Neural cell (in vitro differentiated cells): Measurements from ENCODE around the gene BBOF1.

Experiments
- EZH2 ChIP-seq: fragments of 200-600, 300-800 bp; shearing (Covaris generic), sonication (generic); IDR thresholded peaks from 2 replicates; pipeline ENCODE4 v1.6.1; 2014; ENCODE audit warnings: antibody characterized with exemption, low read length, borderline replicate concordance, mild to moderate bottlenecking; ENCODE audit not compliant: insufficient read depth, poor library complexity, severe bottlenecking
- POLR2AphosphoS5 ChIP-seq: IDR thresholded peaks from 2 replicates; pipeline ENCODE4 v1.6.1; 2012
- TAF1 ChIP-seq: IDR thresholded peaks from 2 replicates; pipeline ENCODE4 v1.6.1; 2012; ENCODE audit warnings: low read depth
- TF ChIP-seq, protein P1 (sequence below): fragments of 450-650 bp; IDR thresholded peaks from 2 replicates; pipeline ENCODE4 v1.5.1; 2014; ENCODE audit warnings: antibody characterized with exemption, mild to moderate bottlenecking, moderate library complexity; ENCODE audit not compliant: poor library complexity, severe bottlenecking

DNA sequence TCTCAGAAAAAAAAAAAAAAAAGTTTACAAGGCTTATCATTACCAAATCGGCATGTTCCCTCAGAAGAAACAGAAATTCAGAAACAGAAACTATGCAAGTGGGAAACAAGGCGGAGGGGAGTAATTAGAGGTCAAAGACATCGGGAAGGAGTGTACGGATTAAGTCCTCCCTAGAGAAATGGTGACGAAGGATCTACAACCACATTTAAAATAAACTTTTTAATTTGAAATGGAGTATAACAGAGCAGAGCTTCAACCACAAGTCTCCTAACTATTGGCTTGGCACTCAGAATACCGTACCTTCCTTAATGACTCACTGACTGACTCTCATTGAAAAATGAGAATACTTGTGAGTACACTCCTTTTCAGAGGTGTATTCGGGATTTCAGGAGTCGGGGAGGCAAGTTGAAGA lies 969 bp upstream of the BBOF1 start:
- TF ChIP-seq EZH2 = no peak
- no peak for TF ChIP-seq TAF1
- TF ChIP-seq POLR2AphosphoS5 = no peak
- TF ChIP-seq, protein P1, sequence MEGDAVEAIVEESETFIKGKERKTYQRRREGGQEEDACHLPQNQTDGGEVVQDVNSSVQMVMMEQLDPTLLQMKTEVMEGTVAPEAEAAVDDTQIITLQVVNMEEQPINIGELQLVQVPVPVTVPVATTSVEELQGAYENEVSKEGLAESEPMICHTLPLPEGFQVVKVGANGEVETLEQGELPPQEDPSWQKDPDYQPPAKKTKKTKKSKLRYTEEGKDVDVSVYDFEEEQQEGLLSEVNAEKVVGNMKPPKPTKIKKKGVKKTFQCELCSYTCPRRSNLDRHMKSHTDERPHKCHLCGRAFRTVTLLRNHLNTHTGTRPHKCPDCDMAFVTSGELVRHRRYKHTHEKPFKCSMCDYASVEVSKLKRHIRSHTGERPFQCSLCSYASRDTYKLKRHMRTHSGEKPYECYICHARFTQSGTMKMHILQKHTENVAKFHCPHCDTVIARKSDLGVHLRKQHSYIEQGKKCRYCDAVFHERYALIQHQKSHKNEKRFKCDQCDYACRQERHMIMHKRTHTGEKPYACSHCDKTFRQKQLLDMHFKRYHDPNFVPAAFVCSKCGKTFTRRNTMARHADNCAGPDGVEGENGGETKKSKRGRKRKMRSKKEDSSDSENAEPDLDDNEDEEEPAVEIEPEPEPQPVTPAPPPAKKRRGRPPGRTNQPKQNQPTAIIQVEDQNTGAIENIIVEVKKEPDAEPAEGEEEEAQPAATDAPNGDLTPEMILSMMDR = no peak
